Erythroblast (primary cell): ENCODE measurements around the gene ASPG.

ENCODE experiments used
- GATA1 ChIP-seq: IDR thresholded peaks from 2 replicates; pipeline ENCODE4 v1.6.1; 2011; ENCODE audit warnings: low read depth, mild to moderate bottlenecking, control low read depth, low read length, moderate library complexity
- POLR2A ChIP-seq: IDR thresholded peaks from 2 replicates; pipeline ENCODE4 v1.6.1; 2011; ENCODE audit warnings: mild to moderate bottlenecking, low read length

DNA sequence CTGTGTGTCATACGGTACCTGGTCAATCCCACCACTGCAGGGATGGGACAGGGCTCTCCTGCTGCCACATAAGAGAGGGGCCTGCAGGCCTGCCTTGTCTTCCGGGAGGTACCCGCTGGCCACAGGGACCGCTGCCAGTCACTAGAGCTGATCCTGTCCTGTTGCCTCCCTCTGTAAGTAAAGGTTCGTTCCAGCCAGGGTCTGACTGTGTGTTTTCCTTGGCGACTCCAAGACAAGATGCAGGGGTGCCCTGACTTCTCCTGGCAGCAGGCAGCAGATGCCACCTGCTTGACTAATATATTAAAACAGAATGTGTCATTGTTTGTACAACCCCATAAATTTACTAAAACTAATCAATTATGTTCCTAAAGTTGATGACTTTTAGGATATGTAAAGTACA is 41.5 kb upstream of the ASPG start:
- TF ChIP-seq POLR2A (no peak), GATA1 (no peak)
